GM23338 (cell line): Measurements from ENCODE around the gene SHLD2. TPM values are rescaled to one million over a fixed set of nuclear protein-coding genes. Genes with fewer than 3 reads are reported as not detected.

Experiments used
- ATAC-seq: fragments of 200-7000 bp; cut with Tn5 transposase; 3 replicates; pipeline ENCODE4 v1.9.1; 2020
- DNase-seq: peaks from one replicate; pipeline ENCODE4 v3.0.0-alpha.2; 2015; ENCODE audit warnings: low spot score
- H2AFZ ChIP-seq: fragments of 200-600 bp; sonication (generic); 2 replicates; pipeline ENCODE4 v1.8.0; 2016; ENCODE audit warnings: antibody characterized with exemption, mild to moderate bottlenecking, moderate library complexity
- H3F3A ChIP-seq: fragments of 200-600 bp; sonication (generic); replicated peaks from 2 replicates; pipeline ENCODE4 v1.8.0; 2017; ENCODE audit warnings: antibody characterized with exemption, mixed run types, low read depth
- H3K27ac ChIP-seq: fragments of 200-600 bp; sonication (generic); 2 replicates; pipeline ENCODE4 v1.6.1; 2016; ENCODE audit warnings: low read depth
- H3K27me3 ChIP-seq: fragments of 200-600 bp; sonication (generic); 2 replicates; pipeline ENCODE4 v1.8.0; 2016; ENCODE audit warnings: mild to moderate bottlenecking, mixed run types, moderate library complexity; ENCODE audit not compliant: insufficient read depth
- H3K36me3 ChIP-seq: fragments of 200-600 bp; sonication (generic); 2 replicates; pipeline ENCODE4 v1.8.0; 2016; ENCODE audit warnings: mild to moderate bottlenecking; ENCODE audit not compliant: insufficient read depth
- H3K4me1 ChIP-seq: fragments of 200-600 bp; sonication (generic); 2 replicates; pipeline ENCODE4 v1.8.0; 2016; ENCODE audit warnings: mild to moderate bottlenecking, moderate library complexity; ENCODE audit not compliant: insufficient read depth
- H3K4me2 ChIP-seq: fragments of 200-600 bp; sonication (generic); 2 replicates; pipeline ENCODE4 v1.7.1; 2017; ENCODE audit warnings: mixed run types
- H3K4me3 ChIP-seq: fragments of 200-600 bp; sonication (generic); 2 replicates; pipeline ENCODE4 v1.6.1; 2016; ENCODE audit warnings: mixed run types
- H3K79me2 ChIP-seq: fragments of 200-600 bp; sonication (generic); replicated peaks from 2 replicates; pipeline ENCODE4 v1.8.0; 2017; ENCODE audit warnings: mild to moderate bottlenecking; ENCODE audit not compliant: insufficient read depth
- H3K9me2 ChIP-seq: fragments of 200-600 bp; sonication (generic); 2 replicates; pipeline ENCODE4 v1.8.0; 2017; ENCODE audit not compliant: insufficient read depth
- H4K20me1 ChIP-seq: fragments of 200-600 bp; sonication (generic); replicated peaks from 2 replicates; pipeline ENCODE4 v1.8.0; 2017; ENCODE audit warnings: mild to moderate bottlenecking; ENCODE audit not compliant: insufficient read depth
- H3K27ac Mint-ChIP-seq: 2 replicates; pipeline ENCODE4 v1.8.0; 2020; ENCODE audit warnings: inconsistent platforms, mild to moderate bottlenecking, moderate library complexity, mixed read lengths
- H3K27me3 Mint-ChIP-seq: 3 replicates; pipeline ENCODE4 v1.8.0; 2022; ENCODE audit warnings: low read depth, mild to moderate bottlenecking, moderate library complexity, mixed read lengths, inconsistent platforms; ENCODE audit not compliant: insufficient read depth, poor library complexity
- H3K36me3 Mint-ChIP-seq: 3 replicates; pipeline ENCODE4 v1.8.0; 2021; ENCODE audit warnings: low read depth, mild to moderate bottlenecking, inconsistent platforms, moderate library complexity, mixed read lengths
- H3K4me1 Mint-ChIP-seq: 3 replicates; pipeline ENCODE4 v1.8.0; 2020; ENCODE audit warnings: mild to moderate bottlenecking, inconsistent platforms, mixed read lengths
- H3K4me3 Mint-ChIP-seq: 3 replicates; pipeline ENCODE4 v1.8.0; 2021; ENCODE audit warnings: moderate library complexity, mild to moderate bottlenecking, inconsistent platforms, mixed read lengths
- H3K9me3 Mint-ChIP-seq: 3 replicates; pipeline ENCODE4 v1.8.0; 2020; ENCODE audit warnings: moderate library complexity, mild to moderate bottlenecking, inconsistent platforms, mixed read lengths
- EZH2 ChIP-seq: fragments of 200-600 bp; sonication (generic); IDR thresholded peaks from one replicate; pipeline ENCODE4 v1.8.0; 2017; ENCODE audit warnings: antibody characterized with exemption, mild to moderate bottlenecking, low read depth; ENCODE audit not compliant: unreplicated experiment
- STAT1 ChIP-seq: IDR thresholded peaks from one replicate; pipeline ENCODE4 v1.6.1; 2016; ENCODE audit warnings: antibody characterized with exemption; ENCODE audit not compliant: unreplicated experiment
- ZNF114 ChIP-seq: fragments of 250-450 bp; sonication (Bioruptor Pico); IDR thresholded peaks from 2 replicates; pipeline ENCODE4 v1.5.0; 2020; ENCODE audit warnings: mild to moderate bottlenecking, moderate library complexity
- ZNF331 ChIP-seq: fragments of 250-450 bp; sonication (Bioruptor Pico); IDR thresholded peaks from 2 replicates; pipeline ENCODE4 v1.5.0; 2020; ENCODE audit warnings: low read depth, mild to moderate bottlenecking, moderate library complexity
- polyA plus RNA-seq: library from polyadenylated mRNA; unstranded; fragments of >200 nt; fragmentation: Nextera tagmentation; extraction: Ambion mirVana; gene quantifications from 2 replicates; pipeline ENCODE4 v1.2.1, GENCODE V29; 2016
- total RNA-seq: library from RNA; depleted of rRNA; stranded (reverse); fragments of >200 nt; shearing (Covaris generic); gene quantifications from 2 replicates; pipeline ENCODE4 v1.2.3, GENCODE V29; 2014
- TF ChIP-seq, protein P1 (sequence below): IDR thresholded peaks from one replicate; pipeline ENCODE4 v1.6.1; 2018; ENCODE audit warnings: antibody characterized with exemption; ENCODE audit not compliant: unreplicated experiment
- TF ChIP-seq, protein P2 (sequence below): fragments of 250-450 bp; sonication (Bioruptor Pico); IDR thresholded peaks from 2 replicates; pipeline ENCODE4 v1.5.0; 2020; ENCODE audit warnings: mild to moderate bottlenecking, moderate library complexity
- TF ChIP-seq, protein P3 (sequence below), 2 experiments: fragments of 200-600 bp in 1 of 2; sonication (generic) in 1 of 2; conservative IDR thresholded peaks; 2 replicates each; pipeline versions ENCODE4 v1.5.1 to v1.6.1; 2016 to 2017; ENCODE audit warnings: antibody characterized with exemption in 2 of 2, low read depth in 2 of 2, mild to moderate bottlenecking in 2 of 2, moderate library complexity in 1 of 2
- TF ChIP-seq, protein P4 (sequence below): IDR thresholded peaks from 2 replicates; pipeline ENCODE4 v1.6.1; 2016; ENCODE audit warnings: antibody characterized with exemption

The SHLD2 gene
- total and polyA plus RNA-seq, 2 experiments from 2014 or later: 13.9 to 34.2 TPM

DNA sequence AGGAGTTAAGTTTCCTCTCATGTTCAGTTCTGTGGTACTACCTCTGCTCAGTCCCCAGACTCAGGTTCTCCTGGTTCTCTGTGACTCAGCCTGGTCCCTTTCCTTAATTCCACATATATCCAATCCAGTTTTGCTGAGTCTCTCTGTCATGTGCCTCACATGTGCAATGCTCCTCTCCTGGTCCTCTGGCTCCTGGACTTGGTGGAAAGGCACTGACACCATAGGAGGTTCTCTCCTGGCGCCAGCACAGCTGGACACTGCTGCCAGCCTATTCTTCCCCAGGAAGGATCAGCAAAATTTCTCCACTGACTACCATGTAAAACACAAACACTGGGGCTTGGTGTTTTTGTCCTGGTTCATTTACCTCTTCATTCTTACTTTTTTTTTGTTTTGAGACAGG is 28.1 kb upstream of the SHLD2 start (continued):
- TF ChIP-seq, protein P1, sequence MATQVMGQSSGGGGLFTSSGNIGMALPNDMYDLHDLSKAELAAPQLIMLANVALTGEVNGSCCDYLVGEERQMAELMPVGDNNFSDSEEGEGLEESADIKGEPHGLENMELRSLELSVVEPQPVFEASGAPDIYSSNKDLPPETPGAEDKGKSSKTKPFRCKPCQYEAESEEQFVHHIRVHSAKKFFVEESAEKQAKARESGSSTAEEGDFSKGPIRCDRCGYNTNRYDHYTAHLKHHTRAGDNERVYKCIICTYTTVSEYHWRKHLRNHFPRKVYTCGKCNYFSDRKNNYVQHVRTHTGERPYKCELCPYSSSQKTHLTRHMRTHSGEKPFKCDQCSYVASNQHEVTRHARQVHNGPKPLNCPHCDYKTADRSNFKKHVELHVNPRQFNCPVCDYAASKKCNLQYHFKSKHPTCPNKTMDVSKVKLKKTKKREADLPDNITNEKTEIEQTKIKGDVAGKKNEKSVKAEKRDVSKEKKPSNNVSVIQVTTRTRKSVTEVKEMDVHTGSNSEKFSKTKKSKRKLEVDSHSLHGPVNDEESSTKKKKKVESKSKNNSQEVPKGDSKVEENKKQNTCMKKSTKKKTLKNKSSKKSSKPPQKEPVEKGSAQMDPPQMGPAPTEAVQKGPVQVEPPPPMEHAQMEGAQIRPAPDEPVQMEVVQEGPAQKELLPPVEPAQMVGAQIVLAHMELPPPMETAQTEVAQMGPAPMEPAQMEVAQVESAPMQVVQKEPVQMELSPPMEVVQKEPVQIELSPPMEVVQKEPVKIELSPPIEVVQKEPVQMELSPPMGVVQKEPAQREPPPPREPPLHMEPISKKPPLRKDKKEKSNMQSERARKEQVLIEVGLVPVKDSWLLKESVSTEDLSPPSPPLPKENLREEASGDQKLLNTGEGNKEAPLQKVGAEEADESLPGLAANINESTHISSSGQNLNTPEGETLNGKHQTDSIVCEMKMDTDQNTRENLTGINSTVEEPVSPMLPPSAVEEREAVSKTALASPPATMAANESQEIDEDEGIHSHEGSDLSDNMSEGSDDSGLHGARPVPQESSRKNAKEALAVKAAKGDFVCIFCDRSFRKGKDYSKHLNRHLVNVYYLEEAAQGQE: no peak

DNA sequence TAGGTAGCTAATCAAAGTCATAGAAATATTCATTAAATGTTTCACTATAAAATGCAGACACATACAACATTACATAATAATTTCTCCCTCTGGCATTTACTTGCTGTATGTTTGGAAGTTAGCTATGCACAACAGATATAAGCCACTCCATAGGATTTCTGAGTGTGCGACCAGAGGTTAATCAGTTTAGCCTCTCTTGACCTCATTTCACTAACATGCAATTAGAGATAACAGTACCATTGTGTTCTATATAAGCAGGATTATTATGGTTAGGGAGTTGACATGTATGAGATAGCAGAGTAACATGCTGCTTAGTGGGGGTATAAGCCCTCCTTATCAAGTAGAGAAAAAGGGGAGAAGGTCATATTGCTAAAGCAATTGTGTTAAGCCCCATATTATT is 26.7 kb upstream of the SHLD2 start:
- no peak for ATAC-seq
- Mint-ChIP-seq H3K36me3 (peaks cover 59% of the 10 kb centered on the region), H3K9me3 (no peaks in the 10 kb centered on the region), H3K4me1 (no peaks in the 10 kb centered on the region), H3K27me3 (no peaks in the 10 kb centered on the region), H3K4me3 (no peak overlapping the region), H3K27ac (no peak overlapping the region)
- H3K27ac ChIP-seq: no peak overlapping the region
- TF ChIP-seq, protein P2, sequence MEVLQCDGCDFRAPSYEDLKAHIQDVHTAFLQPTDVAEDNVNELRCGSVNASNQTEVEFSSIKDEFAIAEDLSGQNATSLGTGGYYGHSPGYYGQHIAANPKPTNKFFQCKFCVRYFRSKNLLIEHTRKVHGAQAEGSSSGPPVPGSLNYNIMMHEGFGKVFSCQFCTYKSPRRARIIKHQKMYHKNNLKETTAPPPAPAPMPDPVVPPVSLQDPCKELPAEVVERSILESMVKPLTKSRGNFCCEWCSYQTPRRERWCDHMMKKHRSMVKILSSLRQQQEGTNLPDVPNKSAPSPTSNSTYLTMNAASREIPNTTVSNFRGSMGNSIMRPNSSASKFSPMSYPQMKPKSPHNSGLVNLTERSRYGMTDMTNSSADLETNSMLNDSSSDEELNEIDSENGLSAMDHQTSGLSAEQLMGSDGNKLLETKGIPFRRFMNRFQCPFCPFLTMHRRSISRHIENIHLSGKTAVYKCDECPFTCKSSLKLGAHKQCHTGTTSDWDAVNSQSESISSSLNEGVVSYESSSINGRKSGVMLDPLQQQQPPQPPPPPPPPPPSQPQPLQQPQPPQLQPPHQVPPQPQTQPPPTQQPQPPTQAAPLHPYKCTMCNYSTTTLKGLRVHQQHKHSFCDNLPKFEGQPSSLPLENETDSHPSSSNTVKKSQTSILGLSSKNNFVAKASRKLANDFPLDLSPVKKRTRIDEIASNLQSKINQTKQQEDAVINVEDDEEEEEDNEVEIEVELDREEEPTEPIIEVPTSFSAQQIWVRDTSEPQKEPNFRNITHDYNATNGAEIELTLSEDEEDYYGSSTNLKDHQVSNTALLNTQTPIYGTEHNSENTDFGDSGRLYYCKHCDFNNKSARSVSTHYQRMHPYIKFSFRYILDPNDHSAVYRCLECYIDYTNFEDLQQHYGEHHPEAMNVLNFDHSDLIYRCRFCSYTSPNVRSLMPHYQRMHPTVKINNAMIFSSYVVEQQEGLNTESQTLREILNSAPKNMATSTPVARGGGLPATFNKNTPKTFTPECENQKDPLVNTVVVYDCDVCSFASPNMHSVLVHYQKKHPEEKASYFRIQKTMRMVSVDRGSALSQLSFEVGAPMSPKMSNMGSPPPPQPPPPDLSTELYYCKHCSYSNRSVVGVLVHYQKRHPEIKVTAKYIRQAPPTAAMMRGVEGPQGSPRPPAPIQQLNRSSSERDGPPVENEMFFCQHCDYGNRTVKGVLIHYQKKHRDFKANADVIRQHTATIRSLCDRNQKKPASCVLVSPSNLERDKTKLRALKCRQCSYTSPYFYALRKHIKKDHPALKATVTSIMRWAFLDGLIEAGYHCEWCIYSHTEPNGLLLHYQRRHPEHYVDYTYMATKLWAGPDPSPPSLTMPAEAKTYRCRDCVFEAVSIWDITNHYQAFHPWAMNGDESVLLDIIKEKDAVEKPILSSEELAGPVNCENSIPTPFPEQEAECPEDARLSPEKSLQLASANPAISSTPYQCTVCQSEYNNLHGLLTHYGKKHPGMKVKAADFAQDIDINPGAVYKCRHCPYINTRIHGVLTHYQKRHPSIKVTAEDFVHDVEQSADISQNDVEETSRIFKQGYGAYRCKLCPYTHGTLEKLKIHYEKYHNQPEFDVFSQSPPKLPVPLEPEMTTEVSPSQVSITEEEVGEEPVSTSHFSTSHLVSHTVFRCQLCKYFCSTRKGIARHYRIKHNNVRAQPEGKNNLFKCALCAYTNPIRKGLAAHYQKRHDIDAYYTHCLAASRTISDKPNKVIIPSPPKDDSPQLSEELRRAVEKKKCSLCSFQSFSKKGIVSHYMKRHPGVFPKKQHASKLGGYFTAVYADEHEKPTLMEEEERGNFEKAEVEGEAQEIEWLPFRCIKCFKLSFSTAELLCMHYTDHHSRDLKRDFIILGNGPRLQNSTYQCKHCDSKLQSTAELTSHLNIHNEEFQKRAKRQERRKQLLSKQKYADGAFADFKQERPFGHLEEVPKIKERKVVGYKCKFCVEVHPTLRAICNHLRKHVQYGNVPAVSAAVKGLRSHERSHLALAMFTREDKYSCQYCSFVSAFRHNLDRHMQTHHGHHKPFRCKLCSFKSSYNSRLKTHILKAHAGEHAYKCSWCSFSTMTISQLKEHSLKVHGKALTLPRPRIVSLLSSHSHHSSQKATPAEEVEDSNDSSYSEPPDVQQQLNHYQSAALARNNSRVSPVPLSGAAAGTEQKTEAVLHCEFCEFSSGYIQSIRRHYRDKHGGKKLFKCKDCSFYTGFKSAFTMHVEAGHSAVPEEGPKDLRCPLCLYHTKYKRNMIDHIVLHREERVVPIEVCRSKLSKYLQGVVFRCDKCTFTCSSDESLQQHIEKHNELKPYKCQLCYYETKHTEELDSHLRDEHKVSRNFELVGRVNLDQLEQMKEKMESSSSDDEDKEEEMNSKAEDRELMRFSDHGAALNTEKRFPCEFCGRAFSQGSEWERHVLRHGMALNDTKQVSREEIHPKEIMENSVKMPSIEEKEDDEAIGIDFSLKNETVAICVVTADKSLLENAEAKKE: no peak
- TF ChIP-seq EZH2 (no peak), ZNF331 (no peak), ZNF114 (CRISPR knock-in tag) (no peak), STAT1 (no peak)
- TF ChIP-seq, protein P3, sequence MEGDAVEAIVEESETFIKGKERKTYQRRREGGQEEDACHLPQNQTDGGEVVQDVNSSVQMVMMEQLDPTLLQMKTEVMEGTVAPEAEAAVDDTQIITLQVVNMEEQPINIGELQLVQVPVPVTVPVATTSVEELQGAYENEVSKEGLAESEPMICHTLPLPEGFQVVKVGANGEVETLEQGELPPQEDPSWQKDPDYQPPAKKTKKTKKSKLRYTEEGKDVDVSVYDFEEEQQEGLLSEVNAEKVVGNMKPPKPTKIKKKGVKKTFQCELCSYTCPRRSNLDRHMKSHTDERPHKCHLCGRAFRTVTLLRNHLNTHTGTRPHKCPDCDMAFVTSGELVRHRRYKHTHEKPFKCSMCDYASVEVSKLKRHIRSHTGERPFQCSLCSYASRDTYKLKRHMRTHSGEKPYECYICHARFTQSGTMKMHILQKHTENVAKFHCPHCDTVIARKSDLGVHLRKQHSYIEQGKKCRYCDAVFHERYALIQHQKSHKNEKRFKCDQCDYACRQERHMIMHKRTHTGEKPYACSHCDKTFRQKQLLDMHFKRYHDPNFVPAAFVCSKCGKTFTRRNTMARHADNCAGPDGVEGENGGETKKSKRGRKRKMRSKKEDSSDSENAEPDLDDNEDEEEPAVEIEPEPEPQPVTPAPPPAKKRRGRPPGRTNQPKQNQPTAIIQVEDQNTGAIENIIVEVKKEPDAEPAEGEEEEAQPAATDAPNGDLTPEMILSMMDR (conservative IDR thresholded peaks at IDR 0.05; ENCODE audit: low read depth in 2 of 2): no peak
- TF ChIP-seq, protein P4, sequence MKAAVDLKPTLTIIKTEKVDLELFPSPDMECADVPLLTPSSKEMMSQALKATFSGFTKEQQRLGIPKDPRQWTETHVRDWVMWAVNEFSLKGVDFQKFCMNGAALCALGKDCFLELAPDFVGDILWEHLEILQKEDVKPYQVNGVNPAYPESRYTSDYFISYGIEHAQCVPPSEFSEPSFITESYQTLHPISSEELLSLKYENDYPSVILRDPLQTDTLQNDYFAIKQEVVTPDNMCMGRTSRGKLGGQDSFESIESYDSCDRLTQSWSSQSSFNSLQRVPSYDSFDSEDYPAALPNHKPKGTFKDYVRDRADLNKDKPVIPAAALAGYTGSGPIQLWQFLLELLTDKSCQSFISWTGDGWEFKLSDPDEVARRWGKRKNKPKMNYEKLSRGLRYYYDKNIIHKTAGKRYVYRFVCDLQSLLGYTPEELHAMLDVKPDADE: no peak
- H3K36me3 ChIP-seq: peaks cover 24% of the 10 kb centered on the region
- H3K9me2 ChIP-seq: no peaks in the 10 kb centered on the region
- H3K4me1 ChIP-seq: no peaks in the 10 kb centered on the region
- H3K79me2 ChIP-seq: no peaks in the 10 kb centered on the region
- DNase-seq: no peak
- peaks cover 5% of the 10 kb centered on the region; the same call in 1 of the 2 replicates for H4K20me1 ChIP-seq
- no peaks in the 10 kb centered on the region for H3F3A ChIP-seq
- no peak overlapping the region for H3K4me2 ChIP-seq
- no peak overlapping the region for H2AFZ ChIP-seq
- H3K4me3 ChIP-seq: no peak overlapping the region
- no peaks in the 10 kb centered on the region for H3K27me3 ChIP-seq
